Peyer's patch (tissue), 4 donors: ENCODE results near the gene MIA2. TPM values are rescaled to one million over a fixed set of nuclear protein-coding genes. Genes with fewer than 3 reads are reported as not detected.

Experiments used
- DNase-seq, 3 donors: peaks; one replicate each; pipeline ENCODE4 v3.0.0-alpha.2; 2017 to 2019
- H3K27ac ChIP-seq, 4 donors: fragments of 200-600 bp; sonication (generic); one replicate each; pipeline ENCODE4 v1.5.1; 2016 to 2019
- H3K27me3 ChIP-seq, 2 donors: fragments of 200-600 bp; sonication (generic); one replicate each; pipeline ENCODE4 v1.5.1; 2019
- H3K36me3 ChIP-seq, 3 donors: fragments of 200-600 bp; sonication (generic); one replicate each; pipeline ENCODE4 v1.5.1; 2016 to 2019
- H3K4me1 ChIP-seq, 4 donors: fragments of 200-600 bp; sonication (generic); one replicate each; pipeline ENCODE4 v1.5.1; 2016 to 2019
- H3K4me3 ChIP-seq, 4 donors: fragments of 200-600 bp; sonication (generic); 1 replicate in 3 of 4; 2 replicates in 1 of 4; pipeline ENCODE4 v1.5.1; 2016 to 2019; ENCODE audit warnings: mild to moderate bottlenecking in 1 of 4
- H3K9me3 ChIP-seq, 4 donors: fragments of 200-600 bp; sonication (generic); one replicate each; pipeline ENCODE4 v1.5.1; 2016 to 2019; ENCODE audit warnings: mild to moderate bottlenecking in 1 of 4
- POLR2A ChIP-seq, 2 donors: fragments of 450-650 bp; IDR thresholded peaks; one replicate each; pipeline ENCODE4 v1.5.1; 2017; ENCODE audit warnings: antibody characterized with exemption in 2 of 2, mild to moderate bottlenecking in 2 of 2, moderate library complexity in 2 of 2
- total RNA-seq, 4 donors: library from RNA; depleted of rRNA; stranded (reverse); fragments of >200 nt; gene quantifications; one replicate each; pipeline ENCODE4 v1.1.0, GENCODE V29; 2016

The MIA2 gene
- total RNA-seq, 4 donors from 2014 or later: 44.6 to 143 (median 128) TPM

GRCh38 chr14:39435241-39435640, 201.5 kb downstream of the MIA2 start:
- H3K4me1 ChIP-seq: peaks cover 0 to 9% (median 4%) of the 10 kb centered on the region in 4 donors
- no peak overlapping the region for H3K27ac ChIP-seq
- H3K36me3 ChIP-seq: no peaks in the 10 kb centered on the region
- H3K27me3 ChIP-seq: no peaks in the 10 kb centered on the region
- H3K4me3 ChIP-seq: no peak overlapping the region
- no peak for TF ChIP-seq POLR2A (IDR thresholded peaks at IDR 0.05)
- no peaks in the 10 kb centered on the region for H3K9me3 ChIP-seq
- DNase-seq: no peak

Other genes starting within 250 kb of the MIA2 start
- gene SEC23A, start 130.7 kb upstream of the MIA2 start, total RNA-seq: 100 to 1,000 TPM; 118 to 260 (median 188) TPM
- 10 to 100 TPM; 10.1 to 17.3 (median 13.2) TPM for gene GEMIN2, start 119.6 kb upstream of the MIA2 start, total RNA-seq
- gene TRAPPC6B, start 63.6 kb upstream of the MIA2 start, total RNA-seq: 10 to 100 TPM; 14.9 to 15.7 (median 15.3) TPM
- 100 to 1,000 TPM in 1 of 4 donors, 10 to 100 TPM in 3; 48.3 to 125 (median 63.4) TPM for gene PNN, start 58.7 kb upstream of the MIA2 start, total RNA-seq
- 10 to 100 TPM in 2 of 4 donors, 1 to 10 TPM in 2; 6.2 to 15.8 (median 8.5) TPM for gene FBXO33, start 198.5 kb downstream of the MIA2 start, total RNA-seq